GM21737 (cell line): ENCODE results near the gene DCUN1D3.
"Not testable (repeated sequence)": the region's sequence is repeated elsewhere in the genome, so short reads cannot be mapped to it uniquely, and the experiment has no call there.

ENCODE experiments used
- ATAC-seq: cut with Tn5 transposase; IDR thresholded peaks from one replicate; pipeline ENCODE4 v1.9.1; 2021; ENCODE audit warnings: mild to moderate bottlenecking, moderate library complexity; ENCODE audit not compliant: unreplicated experiment

DCUN1D3 gene

DNA sequence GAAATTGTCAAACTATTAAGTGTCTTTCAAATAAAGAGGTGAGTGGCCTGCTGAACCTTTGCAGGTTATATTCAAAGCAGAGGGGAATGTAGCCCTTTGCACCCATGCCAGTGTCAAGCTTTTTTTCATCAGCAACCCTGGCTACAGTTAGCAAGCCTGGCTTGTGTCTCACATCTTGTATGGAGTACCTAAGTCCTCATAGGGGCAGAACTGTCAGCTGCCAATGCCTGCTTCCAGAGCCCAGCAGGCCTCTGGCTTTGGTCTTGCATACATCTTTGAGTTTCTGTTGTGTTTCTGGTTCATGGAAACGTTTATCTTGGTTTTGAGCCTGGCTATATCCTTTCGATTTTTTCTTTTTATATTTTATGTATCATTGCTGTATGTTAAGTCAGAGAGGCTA, 67.1 kb downstream of the DCUN1D3 start:
- no peak for ATAC-seq

DNA sequence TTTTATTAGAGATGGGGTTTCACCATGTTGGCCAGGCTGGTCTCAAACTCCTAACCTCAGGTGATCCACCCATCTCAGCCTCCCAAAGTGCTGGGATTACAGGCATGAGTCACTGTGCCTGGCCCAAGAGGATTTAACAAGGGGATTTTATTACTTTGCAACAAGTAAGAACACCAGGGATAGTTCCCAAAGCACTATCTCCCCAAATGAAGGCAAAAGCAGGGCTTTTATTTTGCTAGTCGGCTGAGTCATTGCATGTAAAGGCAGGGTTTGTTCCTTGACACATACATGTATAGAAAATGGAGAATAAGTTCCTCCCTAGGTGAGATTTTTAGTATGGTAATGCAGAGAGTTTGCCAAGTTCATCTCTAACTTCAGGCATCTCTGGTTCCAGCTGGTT, 69.8 kb downstream of the DCUN1D3 start:
- no peak for ATAC-seq

DNA sequence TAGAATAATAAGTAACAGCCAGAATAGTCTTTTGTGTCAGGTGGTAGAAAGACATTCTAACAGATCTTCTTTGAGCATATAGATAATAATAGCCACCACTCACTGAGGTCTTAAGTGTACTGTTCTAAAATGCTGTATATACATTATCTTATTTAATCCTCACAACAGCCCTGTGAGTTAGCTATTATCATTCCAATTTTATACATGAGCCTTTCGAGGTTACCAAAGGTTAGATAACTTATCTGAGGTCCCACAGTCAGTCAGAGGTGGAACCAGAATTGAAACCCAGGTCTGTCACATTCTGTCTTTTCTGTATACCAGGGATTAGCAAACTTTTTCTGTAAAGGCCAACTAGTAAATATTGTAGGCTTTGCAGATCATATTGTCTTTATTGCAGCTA, 70.6 kb downstream of the DCUN1D3 start:
- ATAC-seq = no peak

DNA sequence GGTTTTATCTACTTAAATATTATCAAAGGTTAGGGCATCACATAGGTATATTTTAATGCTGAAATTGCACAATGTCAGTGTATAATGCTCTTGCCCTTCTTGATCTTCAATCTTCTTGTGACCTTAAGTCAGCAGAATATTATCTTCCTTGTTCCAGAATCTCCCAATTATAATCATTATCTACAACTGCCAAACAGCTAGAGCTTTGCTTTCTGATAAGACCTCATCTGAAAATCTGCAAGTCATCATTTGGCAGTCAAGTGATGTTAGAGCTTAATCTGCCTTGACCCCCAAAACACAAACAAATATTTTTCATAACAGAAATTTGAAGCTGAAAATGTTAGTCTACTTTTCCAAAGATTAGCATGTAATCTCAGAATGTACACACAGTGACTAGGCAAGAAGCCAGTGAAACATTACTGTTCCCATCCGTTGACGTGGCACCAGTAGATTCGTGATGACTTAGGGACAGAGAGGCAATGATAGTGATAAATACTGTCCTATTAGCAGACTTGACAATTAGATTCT, 74.1 kb downstream of the DCUN1D3 start:
- no peak for ATAC-seq

DNA sequence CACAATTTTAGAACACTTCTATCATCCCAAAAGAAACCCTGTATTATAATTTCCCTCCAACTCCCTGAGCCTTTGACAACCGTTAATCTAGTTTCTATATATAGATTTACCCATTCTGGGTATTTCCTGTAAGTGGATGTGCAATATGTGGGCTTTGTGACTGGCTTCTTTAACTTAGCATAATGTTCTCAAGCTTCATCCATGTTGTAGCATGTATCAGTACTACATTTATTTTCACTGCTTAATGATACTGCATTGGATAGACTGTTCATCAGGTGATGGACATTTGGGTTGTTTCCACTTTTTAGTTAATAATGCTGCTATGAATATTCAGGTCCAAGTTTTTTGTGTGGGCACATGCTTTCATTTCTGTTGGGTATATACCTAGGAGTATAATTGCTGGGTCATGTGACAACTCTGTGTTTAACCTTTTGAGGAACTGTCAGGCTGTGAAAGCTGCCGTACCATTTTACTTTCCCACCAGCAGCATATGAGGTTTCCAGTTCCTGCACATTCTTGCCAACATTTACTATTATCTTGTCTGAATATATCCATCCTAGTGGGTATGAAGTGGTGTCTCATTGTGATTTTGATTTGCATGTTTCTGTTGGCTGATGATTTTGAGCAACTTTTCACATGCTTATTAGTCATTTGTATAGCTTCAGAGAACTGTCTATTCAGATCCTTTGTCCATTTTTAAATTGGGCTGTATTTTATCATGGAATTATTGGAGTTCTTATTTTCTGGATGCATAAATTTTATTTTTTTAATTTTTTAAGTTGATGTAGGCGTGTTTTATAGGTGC, 77.4 kb downstream of the DCUN1D3 start:
- no peak for ATAC-seq

DNA sequence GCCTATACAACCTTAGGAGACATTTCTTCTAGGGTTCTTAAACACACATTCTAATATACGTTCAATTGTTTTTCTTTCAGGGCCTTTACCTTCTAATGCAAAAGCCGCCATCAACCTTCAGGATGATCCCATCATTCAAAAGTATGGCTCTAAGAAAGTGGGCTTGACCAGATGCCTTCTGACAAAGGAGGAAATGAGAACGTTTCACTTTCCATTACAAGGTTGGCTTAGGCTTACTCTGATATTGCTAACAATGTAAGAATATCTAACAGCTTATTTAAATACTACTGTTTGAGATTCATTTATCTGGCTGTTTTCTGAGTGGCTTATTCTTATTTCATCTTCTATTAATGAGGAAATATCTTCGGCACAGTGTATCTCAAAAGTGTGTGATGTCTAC, 78.5 kb downstream of the DCUN1D3 start:
- ATAC-seq = no peak

DNA sequence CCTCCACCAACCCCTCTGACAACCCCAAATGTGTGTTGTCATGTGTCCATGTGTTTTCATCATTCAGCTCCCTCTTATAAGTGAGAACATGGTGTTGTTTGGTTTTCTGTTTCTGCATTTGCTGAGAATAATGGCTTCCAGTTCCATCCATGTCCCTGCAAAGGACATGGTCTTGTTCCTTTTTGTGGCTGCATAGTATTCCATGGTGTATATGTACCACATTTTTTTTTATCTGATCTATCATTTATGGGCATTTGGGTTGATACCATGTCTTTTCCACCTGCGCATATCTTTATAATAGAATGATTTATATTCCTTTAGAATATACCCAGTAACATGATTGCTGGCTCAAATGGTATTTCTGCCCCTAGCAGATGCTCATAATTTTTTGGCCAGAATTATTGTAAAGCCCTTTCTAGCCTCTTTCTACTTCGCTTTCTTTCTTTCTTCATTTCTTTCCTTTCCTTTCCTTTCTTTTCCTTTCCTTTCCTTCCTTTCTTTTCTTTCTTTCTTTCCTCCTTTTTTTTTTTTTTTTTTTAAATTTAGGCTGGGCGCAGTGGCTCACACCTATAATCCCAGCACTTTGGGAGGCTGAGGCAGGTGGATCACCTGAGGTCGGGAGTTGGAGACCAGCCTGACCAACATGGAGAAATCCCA, 81.1 kb downstream of the DCUN1D3 start:
- ATAC-seq = no peak

DNA sequence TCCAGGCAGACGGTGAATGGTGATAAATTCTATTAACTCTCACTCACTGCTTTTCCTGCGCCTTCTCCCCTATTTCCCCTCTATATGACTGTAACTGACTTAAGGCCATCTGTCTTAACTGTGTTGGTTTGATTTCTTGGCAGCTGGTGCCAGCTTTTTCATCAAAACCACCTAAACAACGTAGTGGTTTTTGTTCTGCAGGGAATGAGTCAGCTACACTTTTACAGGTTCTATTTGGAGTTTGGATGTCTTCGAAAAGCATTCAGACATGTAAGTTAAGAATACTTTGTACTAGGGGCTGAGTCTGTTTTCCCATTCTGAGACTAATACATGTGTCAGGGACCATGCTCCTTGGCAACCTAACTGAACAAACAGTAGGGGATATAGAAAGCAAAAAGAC, 85.4 kb downstream of the DCUN1D3 start:
- ATAC-seq = no peak

DNA sequence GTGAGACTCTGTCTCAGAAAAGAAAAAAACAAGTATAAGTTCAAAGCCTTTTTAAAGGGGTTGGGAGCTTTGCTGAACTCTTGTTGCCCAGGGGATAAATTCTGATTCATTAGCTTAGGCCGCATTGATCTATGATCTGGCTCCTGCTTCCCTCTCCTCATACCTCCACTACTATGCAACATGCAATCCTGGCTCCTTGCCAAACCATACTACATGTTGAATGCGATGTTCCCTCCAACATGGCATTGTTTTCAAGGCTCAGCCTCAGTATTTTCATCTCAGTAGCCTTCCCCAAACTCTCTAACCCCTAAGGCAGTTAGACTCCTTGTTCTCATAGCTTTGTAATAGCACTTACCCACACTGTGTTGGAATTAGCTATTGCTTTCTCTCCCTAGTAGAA, 87.6 kb downstream of the DCUN1D3 start:
- ATAC-seq = no peak

DNA sequence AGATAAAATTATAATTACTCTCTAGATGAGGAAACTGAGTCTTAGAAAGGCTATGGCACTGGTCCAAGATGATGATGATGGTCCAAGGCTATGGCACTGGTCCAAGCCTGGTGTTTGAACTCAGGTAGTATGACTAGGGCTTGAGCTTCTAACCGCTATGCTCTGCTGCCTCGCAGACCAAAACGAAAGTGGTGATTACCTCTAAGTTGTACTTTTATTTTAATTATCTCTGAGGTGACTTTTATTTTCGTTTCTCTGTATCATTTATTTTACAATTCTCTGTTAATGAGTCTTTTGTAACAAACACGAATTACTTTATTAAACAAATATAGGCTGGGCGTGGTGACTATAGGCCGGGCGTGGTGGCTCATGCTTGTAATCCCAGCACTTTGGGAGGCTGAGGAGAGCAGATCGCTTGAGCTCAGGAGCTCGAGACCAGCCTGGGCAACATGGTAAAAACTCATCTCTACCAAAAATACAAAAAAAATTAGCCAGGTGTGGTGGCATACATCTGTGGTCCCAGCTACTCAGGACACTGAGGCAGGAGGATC, 88.2 kb downstream of the DCUN1D3 start:
- ATAC-seq = no peak

DNA sequence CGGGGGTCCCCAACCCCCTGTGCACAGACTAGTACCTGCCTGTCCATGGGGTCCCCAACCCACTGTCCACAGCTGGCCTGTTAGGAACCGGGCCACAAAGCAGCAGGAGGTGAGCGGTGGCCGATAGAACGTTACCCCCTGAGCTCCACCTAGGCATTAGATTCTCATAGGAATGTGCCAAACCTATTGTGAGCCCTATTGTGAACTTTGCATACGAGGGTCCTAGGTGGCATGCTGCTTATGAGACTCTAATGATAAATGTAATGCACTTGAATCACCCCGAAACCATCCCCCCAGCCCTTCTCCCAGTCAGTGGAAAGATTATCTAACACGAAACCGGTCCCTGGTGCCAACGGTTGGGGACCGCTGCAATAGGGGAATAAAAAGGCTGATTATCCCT, 92.3 kb downstream of the DCUN1D3 start:
- ATAC-seq = no peak

DNA sequence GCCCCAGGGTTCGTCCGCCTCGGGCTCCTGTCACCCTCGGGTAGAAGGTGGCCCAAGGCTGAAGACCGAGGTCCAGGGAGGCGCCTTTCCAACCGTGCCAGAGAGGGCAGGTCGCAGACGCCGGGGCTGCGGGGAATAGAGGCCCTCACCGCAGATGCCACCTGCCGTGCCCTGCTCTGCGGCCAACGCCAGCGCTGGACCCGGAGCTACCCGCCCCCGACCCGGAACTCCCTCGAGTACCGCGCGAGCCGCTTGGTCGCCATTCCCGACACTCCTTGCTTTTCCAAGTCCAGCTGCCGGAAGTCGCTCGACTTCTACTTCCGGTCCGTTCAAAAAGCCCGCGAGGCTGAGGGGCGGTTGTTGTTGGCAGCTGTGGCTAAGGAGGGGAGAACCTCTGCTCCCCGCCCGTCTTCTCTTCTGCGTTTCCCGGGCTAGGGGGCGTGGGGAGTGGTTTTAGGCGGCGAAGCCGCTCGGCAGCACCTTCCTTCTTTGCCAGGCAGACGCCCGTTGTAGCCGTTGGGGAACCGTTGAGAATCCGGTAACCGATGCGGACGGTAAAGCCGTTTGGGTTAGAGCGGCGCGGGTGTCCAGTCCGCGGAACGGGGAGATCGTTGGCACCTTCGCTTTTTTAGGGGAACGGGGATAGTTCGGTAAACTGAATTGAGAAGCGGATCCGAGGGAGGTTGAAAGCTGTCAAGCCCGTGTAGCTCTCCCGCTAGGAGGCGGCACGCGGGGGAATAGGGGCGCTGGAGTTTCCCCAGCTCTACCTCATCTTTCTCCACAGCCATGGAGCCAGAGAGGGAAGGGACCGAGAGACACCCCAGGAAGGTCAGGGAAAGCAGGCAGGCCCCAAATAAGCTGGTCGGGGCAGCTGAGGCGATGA, 93.7 kb downstream of the DCUN1D3 start, which contains the start of the genes ERI2 and REXO5:
ERI2 (minus strand) TSS at position 305 of the 883 bp plus-strand sequence; CDS start at position 263, 42 bp downstream.
REXO5 (plus strand) TSS at position 360 of the 883 bp plus-strand sequence; CDS start at position 787, 427 bp downstream.
- ATAC-seq = peak; percentile 66

DNA sequence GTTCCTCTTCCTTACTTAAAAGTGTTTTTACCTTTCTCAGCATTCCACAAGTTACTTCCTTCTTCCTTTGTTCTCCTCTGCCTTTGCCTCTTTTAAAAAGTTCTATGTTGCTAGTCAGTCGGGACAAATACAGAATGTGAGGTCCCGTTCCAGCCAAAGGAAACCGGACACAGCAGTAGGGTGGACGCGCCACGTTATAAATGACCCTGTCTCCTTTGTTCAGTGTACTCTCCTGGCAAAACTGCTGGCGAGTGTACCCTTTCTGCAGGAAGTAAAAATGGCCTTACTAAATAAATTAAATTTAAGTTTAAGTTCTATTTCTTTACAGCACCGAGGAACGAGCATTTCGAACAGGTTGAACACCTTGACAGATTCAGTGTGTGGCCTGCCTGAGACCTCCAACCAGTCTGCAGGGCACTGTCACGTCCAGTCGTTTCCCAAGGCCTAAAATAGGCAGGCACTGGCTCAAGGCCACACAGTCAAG, 94.4 kb downstream of the DCUN1D3 start:
- ATAC-seq = not testable (repeated sequence)
